ENCODE results near the gene MSL3. TPM values are rescaled to one million over a fixed set of nuclear protein-coding genes. Genes with fewer than 3 reads are reported as not detected.

MSL3 gene
- total RNA-seq, 1 donor: 26.4 TPM

DNA sequence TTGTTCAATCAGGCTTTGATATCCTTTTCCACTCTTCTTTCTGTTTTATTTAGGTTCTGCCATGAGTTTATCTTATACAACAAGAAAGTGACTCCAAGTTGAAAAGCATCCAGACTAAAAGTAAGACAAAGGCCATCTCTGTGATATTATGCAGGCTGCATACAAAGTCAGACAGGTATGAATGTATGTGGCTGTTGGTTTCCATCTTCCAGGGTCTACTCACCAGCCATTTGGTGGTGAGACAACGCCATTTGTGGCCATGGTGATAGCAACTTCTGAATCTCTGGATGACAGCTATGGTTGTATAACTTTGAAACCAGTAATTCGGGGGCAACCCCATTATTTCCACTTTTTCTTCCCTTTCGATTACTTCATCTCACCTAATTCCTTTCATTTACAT is 17.2 kb upstream of the MSL3 start:
- H3K4me1 ChIP-seq (ENCODE audit: insufficient read depth, low read length): no peaks in the 10 kb centered on the region
- DNase-seq (ENCODE audit: insufficient read length, low spot score, missing footprints): no peak
- no peak overlapping the region for H2AFZ ChIP-seq (ENCODE audit: low read length)
- H4K20me1 ChIP-seq (ENCODE audit: insufficient read depth, low read length): no peaks in the 10 kb centered on the region
- H3K36me3 ChIP-seq (ENCODE audit: insufficient read depth, low read length): no peaks in the 10 kb centered on the region
- H3K79me2 ChIP-seq (ENCODE audit: insufficient read depth, low read length): no peaks in the 10 kb centered on the region
- H3K4me2 ChIP-seq (ENCODE audit: insufficient read depth, low read length): no peak overlapping the region
- no peak overlapping the region for H3K27ac ChIP-seq (ENCODE audit: low read depth, low read length)
- H3K27me3 ChIP-seq (ENCODE audit: insufficient read depth, low read length): no peaks in the 10 kb centered on the region
- H3K9me3 ChIP-seq (ENCODE audit: low read depth, low read length): no peaks in the 10 kb centered on the region
- H3K4me3 ChIP-seq (ENCODE audit: insufficient read depth, low read length): no peak overlapping the region
- TF ChIP-seq, protein P1, sequence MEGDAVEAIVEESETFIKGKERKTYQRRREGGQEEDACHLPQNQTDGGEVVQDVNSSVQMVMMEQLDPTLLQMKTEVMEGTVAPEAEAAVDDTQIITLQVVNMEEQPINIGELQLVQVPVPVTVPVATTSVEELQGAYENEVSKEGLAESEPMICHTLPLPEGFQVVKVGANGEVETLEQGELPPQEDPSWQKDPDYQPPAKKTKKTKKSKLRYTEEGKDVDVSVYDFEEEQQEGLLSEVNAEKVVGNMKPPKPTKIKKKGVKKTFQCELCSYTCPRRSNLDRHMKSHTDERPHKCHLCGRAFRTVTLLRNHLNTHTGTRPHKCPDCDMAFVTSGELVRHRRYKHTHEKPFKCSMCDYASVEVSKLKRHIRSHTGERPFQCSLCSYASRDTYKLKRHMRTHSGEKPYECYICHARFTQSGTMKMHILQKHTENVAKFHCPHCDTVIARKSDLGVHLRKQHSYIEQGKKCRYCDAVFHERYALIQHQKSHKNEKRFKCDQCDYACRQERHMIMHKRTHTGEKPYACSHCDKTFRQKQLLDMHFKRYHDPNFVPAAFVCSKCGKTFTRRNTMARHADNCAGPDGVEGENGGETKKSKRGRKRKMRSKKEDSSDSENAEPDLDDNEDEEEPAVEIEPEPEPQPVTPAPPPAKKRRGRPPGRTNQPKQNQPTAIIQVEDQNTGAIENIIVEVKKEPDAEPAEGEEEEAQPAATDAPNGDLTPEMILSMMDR (IDR thresholded peaks at IDR 0.05; ENCODE audit: extremely low read depth, low read depth, low read length): no peak

DNA sequence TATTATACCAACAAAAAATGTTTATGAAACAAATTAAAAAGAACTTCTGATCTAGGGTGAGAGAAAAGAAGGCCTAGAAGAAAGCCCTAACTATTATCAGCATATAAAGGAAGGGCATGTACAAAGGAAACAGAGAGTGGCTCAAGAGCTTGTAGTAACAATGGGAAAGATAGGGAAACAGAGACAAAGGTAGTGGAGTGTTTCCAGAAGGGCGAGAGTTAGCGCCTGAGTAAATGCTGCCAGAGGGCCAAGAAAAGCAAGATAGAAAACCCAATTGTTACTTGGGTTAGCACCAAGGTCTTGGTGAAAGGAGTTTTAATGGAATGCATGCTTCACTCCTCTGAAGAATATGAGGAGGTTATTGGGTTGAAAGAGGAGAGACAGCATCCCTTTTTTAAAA is 16.5 kb upstream of the MSL3 start:
- DNase-seq (ENCODE audit: insufficient read length, low spot score, missing footprints): no peak
- Histone ChIP-seq H3K79me2 (ENCODE audit: insufficient read depth, low read length) (no peaks in the 10 kb centered on the region), H3K36me3 (ENCODE audit: insufficient read depth, low read length) (no peaks in the 10 kb centered on the region), H3K27me3 (ENCODE audit: insufficient read depth, low read length) (no peaks in the 10 kb centered on the region), H3K4me2 (ENCODE audit: insufficient read depth, low read length) (no peak overlapping the region), H3K4me1 (ENCODE audit: insufficient read depth, low read length) (no peaks in the 10 kb centered on the region), H4K20me1 (ENCODE audit: insufficient read depth, low read length) (no peaks in the 10 kb centered on the region), H3K27ac (ENCODE audit: low read depth, low read length) (no peak overlapping the region), H3K4me3 (ENCODE audit: insufficient read depth, low read length) (no peak overlapping the region), H3K9me3 (ENCODE audit: low read depth, low read length) (no peaks in the 10 kb centered on the region), H2AFZ (ENCODE audit: low read length) (no peak overlapping the region)
- TF ChIP-seq, protein P1 (IDR thresholded peaks at IDR 0.05; ENCODE audit: extremely low read depth, low read depth, low read length): no peak

DNA sequence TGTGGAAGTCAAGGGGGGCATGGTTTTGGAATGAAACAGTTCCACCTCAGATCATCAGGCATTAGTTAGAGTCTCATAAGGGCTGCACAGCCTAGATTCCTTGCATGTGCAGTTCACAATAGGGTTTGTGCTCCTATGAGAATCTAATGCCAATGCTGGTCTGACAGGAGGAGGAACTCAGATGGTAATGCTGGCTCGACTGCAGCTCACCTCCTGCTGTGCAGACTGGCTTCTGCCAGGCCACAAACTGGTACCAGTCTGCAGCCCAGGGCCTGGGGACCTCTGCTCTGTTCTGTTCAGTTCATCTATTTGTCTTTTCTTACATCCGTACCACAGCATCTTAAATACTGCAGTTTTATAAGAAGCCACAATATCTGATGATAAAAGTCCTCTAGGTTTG is 12.2 kb upstream of the MSL3 start:
- Histone ChIP-seq H2AFZ (ENCODE audit: low read length) (no peak overlapping the region), H3K27ac (ENCODE audit: low read depth, low read length) (no peak overlapping the region), H3K4me1 (ENCODE audit: insufficient read depth, low read length) (no peaks in the 10 kb centered on the region), H3K4me3 (ENCODE audit: insufficient read depth, low read length) (no peak overlapping the region), H3K79me2 (ENCODE audit: insufficient read depth, low read length) (no peaks in the 10 kb centered on the region), H3K27me3 (ENCODE audit: insufficient read depth, low read length) (no peaks in the 10 kb centered on the region), H3K9me3 (ENCODE audit: low read depth, low read length) (no peaks in the 10 kb centered on the region), H4K20me1 (ENCODE audit: insufficient read depth, low read length) (no peaks in the 10 kb centered on the region), H3K36me3 (ENCODE audit: insufficient read depth, low read length) (no peaks in the 10 kb centered on the region), H3K4me2 (ENCODE audit: insufficient read depth, low read length) (no peak overlapping the region)
- no peak for DNase-seq (ENCODE audit: insufficient read length, low spot score, missing footprints)
- TF ChIP-seq, protein P1 (IDR thresholded peaks at IDR 0.05; ENCODE audit: extremely low read depth, low read depth, low read length): no peak

DNA sequence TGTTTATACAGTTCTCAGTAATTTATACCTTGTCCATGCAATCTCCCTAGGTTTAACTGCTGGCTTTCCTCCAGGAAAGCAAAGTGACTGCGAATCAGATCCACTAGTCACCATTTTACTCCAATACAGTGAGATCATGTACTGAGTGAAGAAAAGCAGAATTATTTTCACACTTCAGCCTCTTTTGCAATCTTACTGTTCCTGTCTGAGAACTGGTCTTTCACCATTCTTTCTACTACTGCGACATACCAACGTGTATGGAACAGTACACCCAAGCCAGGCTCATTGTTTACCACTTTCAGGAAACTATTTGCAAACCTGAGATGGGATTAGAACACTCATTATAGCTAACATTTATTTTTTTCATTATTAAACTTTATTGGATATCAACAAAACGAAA is 8.0 kb upstream of the MSL3 start:
- Histone ChIP-seq H3K36me3 (ENCODE audit: insufficient read depth, low read length) (no peaks in the 10 kb centered on the region), H3K79me2 (ENCODE audit: insufficient read depth, low read length) (no peaks in the 10 kb centered on the region), H3K9me3 (ENCODE audit: low read depth, low read length) (no peaks in the 10 kb centered on the region), H4K20me1 (ENCODE audit: insufficient read depth, low read length) (no peaks in the 10 kb centered on the region), H3K27me3 (ENCODE audit: insufficient read depth, low read length) (no peaks in the 10 kb centered on the region), H3K4me2 (ENCODE audit: insufficient read depth, low read length) (no peak overlapping the region), H3K4me1 (ENCODE audit: insufficient read depth, low read length) (no peaks in the 10 kb centered on the region), H3K27ac (ENCODE audit: low read depth, low read length) (no peak overlapping the region), H2AFZ (ENCODE audit: low read length) (no peak overlapping the region), H3K4me3 (ENCODE audit: insufficient read depth, low read length) (no peak overlapping the region)
- DNase-seq (ENCODE audit: insufficient read length, low spot score, missing footprints): no peak
- TF ChIP-seq, protein P1 (IDR thresholded peaks at IDR 0.05; ENCODE audit: extremely low read depth, low read depth, low read length): no peak

Measured in osteoblast (primary cell).